GM21528 (cell line): ENCODE measurements around the gene CD84.
"Not testable (repeated sequence)": the region's sequence is repeated elsewhere in the genome, so short reads cannot be mapped to it uniquely, and the experiment has no call there.

Source experiments
- ATAC-seq: cut with Tn5 transposase; IDR thresholded peaks from one replicate; pipeline ENCODE4 v1.9.1; 2021; ENCODE audit warnings: mild to moderate bottlenecking, moderate library complexity; ENCODE audit not compliant: unreplicated experiment, low FRiP score

Gene CD84

DNA sequence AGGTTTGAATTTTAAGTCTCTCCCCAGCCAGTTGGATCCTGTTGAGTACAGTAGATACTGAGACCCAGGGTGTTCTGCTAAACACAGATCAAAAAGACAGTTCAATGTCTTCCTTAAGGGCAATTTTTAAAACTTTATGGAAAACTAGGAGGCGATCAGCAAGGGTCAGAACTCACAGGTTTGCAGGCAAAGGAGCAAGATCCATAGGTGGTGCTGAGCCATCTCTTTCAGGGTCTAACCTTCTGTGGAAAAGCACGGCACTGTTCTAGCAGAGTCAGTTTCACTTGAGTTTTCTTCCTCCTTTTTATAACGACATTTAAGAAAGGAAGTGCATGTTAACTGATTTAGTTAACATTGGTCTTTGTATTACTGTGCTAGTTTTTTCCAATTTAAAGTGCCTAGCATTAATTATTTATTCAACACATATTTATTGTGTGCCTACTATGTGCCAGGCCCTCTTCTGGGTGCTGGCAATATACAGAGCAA lies at the start of gene CD84:
TSS of gene CD84 (minus strand) at position 281 of the 486 bp plus-strand sequence. CDS start at position 222, 59 bp downstream.
- no peak for ATAC-seq

DNA sequence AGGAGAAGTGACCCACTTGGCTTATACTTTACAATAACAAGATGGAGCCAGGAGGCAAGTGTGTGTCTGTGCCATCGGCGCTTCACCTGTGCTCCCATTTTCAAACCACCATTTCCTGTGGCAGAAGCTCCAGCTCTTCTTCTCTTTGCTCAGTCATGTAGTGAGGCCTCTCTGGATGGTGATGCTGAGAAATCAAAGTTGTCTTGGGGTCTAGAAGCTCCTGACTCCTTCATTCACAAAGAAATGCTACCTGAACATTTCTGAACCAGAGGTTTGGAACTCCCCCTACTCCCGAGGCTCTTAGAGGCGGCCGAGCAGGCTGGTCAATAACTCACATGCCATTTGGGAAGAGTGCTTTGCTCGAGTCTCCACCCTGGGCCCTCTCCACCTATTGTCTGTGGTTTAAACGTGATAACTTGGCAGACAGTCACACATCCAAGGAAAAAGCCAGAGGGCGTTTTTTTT lies 49.5 kb upstream of the CD84 start:
- ATAC-seq = no peak

GRCh38 chr1:160627677-160628289 lies 48.5 kb upstream of the CD84 start:
- not testable (repeated sequence) for ATAC-seq

DNA sequence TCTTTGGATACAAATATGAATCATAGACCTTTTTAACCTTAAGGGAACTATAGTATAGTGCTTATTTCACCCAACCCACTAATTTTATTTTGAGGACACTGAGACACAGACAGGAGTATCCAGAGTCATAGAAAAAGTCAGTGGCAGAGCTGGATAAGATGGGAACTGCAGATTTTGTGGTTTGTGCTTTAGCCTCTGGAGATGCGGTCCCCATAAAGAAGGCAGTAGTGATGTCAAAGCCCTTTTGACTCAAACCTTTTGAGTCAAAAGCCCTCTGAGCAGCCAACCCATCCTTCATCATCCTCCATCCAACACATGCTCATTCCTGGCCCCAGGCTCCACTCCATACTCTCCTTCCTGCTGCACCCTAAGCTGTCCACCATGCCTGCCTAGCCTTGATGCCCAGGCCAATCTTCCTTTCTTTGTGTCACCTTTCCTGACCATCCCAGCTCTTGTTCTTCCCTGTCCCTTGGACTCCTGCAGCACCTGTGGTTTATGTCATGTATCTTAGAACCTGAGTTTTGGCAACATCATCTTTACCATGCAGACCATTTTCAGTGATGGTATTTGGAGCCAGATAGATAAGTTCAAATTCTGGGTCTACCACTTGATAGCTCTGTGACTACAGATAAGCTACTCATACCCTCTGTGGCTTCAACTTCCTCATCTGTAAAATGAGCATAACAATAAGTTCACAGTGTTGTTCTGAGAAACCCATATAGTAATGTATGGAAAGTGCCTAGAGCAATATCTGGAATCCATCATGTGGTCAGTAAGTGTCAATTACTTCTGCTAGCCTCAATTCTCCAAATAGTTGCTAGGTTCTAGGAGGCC lies 47.4 kb upstream of the CD84 start:
- ATAC-seq = no peak

GRCh38 chr1:160625725-160626498 lies 46.6 kb upstream of the CD84 start:
- ATAC-seq = no peak

DNA sequence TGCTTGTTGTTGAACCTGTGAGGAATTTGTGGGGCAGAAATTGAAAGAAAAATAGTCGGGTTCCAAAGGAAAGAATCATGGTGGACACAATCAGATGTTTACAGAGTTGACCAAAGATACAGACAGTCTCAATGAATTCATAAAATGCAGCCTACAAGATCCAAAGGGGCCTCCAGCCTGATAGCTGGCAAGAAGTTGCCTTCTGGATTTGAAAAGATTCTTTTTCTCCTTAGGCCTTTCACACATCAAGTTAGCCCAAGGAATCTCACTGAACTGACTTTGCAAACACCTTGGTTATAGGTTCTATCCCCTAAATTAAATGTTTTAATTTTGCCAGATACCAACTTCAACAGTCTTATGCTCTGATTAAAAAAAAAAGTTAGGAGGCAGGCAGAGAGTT lies 46.0 kb upstream of the CD84 start:
- no peak for ATAC-seq

DNA sequence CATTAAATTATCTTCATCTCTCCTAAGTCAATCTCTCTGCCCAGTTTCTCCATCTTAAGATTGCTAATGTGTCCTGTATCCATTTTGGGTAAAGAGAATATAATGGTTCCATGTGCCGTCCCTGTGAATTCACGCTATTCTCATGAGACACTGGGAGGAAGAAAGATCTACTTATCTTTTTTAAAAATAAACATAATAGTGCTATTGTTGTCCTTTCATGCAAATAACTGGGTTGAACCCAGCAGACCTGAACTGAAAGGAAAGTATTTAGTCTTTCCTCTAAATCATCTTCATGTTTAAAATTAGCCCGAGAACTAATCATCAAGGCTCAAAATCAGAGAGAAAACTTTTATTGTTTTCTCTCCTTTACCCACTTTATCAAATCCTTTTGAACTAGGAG lies 45.2 kb upstream of the CD84 start:
- no peak for ATAC-seq

- no peak for ATAC-seq
Measured at GRCh38 chr1:160623862-160624261, 44.6 kb upstream of the CD84 start.

- ATAC-seq = no peak
Measured at GRCh38 chr1:160623227-160623633, 43.9 kb upstream of the CD84 start.

DNA sequence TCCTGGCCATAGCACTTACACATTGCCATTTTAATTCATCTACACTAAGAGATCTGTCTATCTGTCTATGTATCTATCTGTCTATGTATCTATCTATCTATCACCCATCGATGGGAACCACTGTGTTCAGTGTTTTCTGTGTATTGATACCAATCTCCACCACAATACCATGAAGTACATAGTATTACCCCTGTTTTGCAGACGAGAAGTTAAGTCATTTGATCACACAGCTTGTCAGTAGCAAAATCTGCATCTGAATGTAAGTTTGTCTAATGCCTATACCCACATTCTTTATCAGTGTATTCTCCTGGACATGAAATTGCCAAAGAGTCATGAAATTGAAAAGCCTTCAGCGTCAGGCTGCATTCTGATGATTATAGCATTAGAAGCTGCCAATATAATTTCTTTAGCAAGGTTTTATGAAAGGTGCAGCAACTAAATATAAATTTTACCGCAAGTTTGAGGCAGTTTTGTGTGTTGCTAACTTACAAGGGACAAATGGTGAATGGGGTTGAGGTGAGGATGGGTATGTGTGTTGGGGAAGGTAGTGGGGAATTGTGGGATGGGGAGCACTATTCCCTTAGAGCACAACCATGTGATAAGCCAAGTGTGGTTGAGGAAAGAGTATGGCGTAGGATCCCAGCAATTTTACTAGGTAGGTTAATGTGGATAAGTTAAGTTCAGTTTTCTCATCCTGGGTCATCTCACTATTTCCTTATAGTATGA lies 43.4 kb upstream of the CD84 start:
- ATAC-seq = no peak

DNA sequence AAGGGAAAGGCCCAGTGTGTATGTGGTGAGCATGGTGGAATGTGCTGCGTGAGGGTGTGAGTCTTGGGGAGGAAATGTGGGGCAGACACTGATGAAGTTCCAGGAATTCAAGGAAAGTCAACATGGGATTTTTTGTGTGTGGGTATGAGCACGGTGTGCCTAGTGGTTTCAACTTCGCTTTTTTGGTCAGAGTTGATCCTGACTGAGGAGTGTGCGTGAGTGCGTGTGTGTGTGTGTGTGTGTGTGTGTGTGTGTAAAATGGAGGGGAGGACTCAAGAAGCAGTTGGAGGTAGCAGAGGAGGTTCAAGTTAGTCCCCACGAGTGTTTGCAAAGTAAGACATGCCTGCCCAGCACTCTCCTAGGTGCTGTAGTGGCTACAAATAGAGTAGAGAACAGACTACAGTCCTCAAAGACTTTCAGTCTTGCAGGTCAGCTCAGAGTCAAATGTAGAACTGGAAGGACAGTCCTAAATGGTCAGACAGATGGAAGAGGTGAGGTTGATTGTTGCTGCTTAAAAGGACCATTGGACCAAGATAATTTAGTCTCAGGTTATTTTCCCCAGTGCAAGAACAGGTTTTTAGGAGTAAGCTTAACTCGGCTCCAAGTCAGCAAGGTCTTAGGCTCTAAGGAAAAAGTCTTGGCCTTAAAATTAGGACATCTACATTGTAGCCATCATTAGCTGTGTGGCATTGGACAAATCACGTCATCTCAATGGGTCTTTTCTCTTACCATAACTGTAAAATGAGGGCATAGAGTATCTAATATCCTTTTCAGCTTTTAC lies 42.5 kb upstream of the CD84 start:
- ATAC-seq = no peak

GRCh38 chr1:160620942-160621632 lies 41.8 kb upstream of the CD84 start:
- ATAC-seq = no peak

DNA sequence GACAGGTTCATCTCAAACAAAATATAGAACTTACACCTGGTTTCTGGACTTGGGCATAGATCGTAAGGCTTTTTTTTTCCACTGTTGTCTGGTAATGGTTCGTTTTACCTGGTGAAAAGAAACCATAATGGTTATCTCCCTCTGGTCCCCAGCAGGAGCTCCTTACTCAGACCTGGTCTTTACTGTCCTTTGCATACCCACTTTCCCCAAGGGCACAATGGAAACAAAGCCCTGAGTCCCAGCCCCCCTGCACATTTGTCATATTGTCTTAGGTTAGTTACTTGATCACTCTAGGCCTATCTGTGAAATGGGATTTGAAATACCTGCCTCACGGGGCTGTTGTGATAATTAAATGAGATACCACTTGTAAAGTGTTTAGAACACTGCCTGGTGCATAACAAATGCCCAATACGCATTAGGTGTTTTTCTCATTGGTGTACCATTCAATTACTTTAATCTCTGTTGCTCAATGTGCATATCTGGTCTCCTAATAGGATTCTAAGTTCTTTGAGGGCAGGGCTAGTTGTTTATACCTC lies 40.5 kb upstream of the CD84 start:
- no peak for ATAC-seq

- ATAC-seq = no peak
Measured at GRCh38 chr1:160618763-160619274, 39.5 kb upstream of the CD84 start.

- ATAC-seq = no peak
Measured at GRCh38 chr1:160618327-160618726, 39.0 kb upstream of the CD84 start.

DNA sequence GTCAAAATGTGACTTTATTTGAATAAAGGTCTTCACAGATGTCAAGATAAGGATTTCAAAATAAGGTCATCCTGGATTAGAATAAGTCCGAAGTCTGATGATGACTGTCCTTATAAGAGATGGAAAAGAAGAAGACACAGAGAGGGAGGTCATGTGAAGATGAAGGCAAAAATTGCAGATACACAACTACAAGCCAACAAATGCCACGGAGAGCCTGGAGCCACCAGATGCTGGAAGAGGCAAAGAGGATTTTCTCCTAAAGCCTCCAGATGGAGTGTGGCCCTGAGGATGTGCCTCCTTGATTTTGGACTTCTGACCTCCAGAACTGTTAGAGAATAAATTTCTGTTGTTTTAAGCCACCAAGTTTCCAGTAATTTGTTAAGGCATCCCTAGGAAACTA lies 36.4 kb upstream of the CD84 start:
- ATAC-seq = no peak

- no peak for ATAC-seq
Measured at GRCh38 chr1:160614410-160614809, 35.1 kb upstream of the CD84 start.

DNA sequence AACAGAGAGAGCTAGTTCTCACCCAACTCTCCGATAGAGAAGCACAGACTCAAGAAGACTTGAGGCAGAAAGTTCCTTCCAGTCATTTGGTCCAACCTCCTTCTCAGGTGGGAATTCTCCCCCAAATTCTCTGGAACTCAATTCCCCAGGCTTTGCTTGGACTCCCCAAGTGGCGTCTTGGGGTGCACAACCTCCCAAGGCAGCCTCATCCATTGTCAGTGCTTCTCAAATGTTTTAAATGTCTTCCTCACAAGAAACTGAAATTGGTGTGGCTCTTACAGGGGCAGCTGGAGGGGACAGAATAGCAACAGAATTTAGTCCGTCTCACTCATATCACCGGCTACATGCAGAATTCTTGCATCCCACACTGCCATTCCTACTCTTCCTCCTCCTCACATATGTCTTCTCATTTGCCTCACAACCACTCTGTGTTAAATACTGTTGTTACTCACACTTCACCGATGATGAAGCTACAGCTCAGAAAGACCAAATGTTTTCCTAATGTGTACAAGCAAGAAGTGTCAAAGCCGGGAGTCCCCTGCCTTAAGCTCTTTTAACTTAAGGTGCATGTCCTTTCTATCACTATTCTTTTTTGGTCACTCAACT lies 33.4 kb upstream of the CD84 start:
- ATAC-seq = no peak
